ENCODE results near the gene CENPS. TPM values are rescaled to one million over a fixed set of nuclear protein-coding genes. Genes with fewer than 3 reads are reported as not detected.
A peak's percentile ranks its signal among the peaks of the same experiment; 100 is the strongest.

CENPS gene
- total and polyA plus RNA-seq, 2 of the 13 experiments (the other 11 are each of a cell fraction or from before 2014, with no cell fraction given), result 3.3 to 22.0 TPM

DNA sequence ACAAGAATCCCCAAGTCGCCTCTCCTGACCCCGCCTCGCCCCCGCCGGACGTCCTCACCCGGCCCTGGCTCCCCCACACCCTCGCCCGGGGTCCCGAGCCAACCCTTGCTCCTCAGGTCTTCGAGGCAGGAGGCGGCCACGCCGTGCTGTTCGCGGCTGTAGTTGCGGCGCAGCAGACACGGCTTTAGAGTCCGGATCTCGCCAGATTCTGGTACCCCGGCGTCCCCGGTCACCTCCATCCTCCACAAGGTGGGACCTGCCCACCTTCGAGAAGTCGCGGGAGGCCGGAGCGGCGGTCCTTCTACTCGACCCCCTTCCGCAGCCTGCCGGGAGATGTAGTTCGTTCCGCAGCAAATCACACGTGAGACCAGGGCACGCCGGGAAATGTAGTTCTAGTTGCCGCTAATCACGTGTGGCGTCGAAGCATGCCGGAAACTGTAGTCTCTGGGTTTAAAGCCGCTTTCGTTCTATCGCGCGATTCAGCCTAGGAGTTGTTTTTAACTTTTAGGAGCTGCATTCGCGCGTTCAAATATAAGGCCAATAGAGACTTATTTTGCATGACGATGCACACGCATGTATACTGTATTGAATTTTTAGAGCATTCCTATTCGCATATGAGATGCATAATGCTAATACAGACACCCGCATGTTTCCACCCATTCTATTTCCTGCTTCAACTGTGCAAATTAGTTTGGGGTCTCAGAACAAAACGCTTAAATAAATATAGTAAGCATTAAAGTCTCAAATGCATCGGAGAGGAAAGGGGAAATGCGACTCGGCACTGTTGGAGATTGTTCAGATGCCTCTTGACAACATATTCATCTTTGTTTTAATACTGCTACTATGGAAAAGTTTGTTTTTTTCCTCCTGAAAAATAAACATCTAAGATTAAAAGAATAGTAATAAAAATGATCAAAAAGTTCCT, 42.2 kb downstream of the CENPS start, which contains the start of gene DFFA (continued):
- TF ChIP-seq PBX3 (CRISPR knock-in tag; IDR thresholded peaks at IDR 0.05; ENCODE audit: borderline replicate concordance) (no peak), E2F2 (CRISPR knock-in tag; IDR thresholded peaks at IDR 0.05; ENCODE audit: borderline replicate concordance) (peak; percentile 86; the same call in 1 of the 2 replicates), ZKSCAN8 (CRISPR knock-in tag; IDR thresholded peaks at IDR 0.05; ENCODE audit: borderline replicate concordance) (peak; percentile 61; the same call in 1 of the 2 replicates), HMGA1 (CRISPR knock-in tag; conservative IDR thresholded peaks at IDR 0.05) (no peak), SCMH1 (CRISPR knock-in tag; IDR thresholded peaks at IDR 0.05; ENCODE audit: borderline replicate concordance) (no peak), RBAK (CRISPR knock-in tag; IDR thresholded peaks at IDR 0.05) (no peak), ZMAT3 (CRISPR knock-in tag; conservative IDR thresholded peaks at IDR 0.05) (no peak), YEATS4 (CRISPR knock-in tag; IDR thresholded peaks at IDR 0.05; ENCODE audit: borderline replicate concordance) (peak; percentile 53; the same call in 1 of the 2 replicates), MTF2 (CRISPR knock-in tag; IDR thresholded peaks at IDR 0.05; ENCODE audit: borderline replicate concordance) (peak; percentile 92; the same call in 1 of the 2 replicates), THAP7 (CRISPR knock-in tag; IDR thresholded peaks at IDR 0.05) (no peak), ZNF629 (CRISPR knock-in tag; conservative IDR thresholded peaks at IDR 0.05) (no peak), E2F1 (CRISPR knock-in tag; IDR thresholded peaks at IDR 0.05) (peak; percentile 49; the same call in 1 of the 2 replicates), PAX8 (CRISPR knock-in tag; IDR thresholded peaks at IDR 0.05; ENCODE audit: borderline replicate concordance) (no peak), CBFB (CRISPR knock-in tag; IDR thresholded peaks at IDR 0.05) (peak; percentile 85), CCDC6 (CRISPR knock-in tag; IDR thresholded peaks at IDR 0.05) (no peak), ZNF101 (CRISPR knock-in tag; IDR thresholded peaks at IDR 0.05; ENCODE audit: borderline replicate concordance, low read depth) (no peak)
- TF ChIP-seq, protein P1, sequence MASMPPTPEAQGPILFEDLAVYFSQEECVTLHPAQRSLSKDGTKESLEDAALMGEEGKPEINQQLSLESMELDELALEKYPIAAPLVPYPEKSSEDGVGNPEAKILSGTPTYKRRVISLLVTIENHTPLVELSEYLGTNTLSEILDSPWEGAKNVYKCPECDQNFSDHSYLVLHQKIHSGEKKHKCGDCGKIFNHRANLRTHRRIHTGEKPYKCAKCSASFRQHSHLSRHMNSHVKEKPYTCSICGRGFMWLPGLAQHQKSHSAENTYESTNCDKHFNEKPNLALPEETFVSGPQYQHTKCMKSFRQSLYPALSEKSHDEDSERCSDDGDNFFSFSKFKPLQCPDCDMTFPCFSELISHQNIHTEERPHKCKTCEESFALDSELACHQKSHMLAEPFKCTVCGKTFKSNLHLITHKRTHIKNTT (CRISPR knock-in tag; IDR thresholded peaks at IDR 0.05), result no peak
- TF ChIP-seq, protein P2, sequence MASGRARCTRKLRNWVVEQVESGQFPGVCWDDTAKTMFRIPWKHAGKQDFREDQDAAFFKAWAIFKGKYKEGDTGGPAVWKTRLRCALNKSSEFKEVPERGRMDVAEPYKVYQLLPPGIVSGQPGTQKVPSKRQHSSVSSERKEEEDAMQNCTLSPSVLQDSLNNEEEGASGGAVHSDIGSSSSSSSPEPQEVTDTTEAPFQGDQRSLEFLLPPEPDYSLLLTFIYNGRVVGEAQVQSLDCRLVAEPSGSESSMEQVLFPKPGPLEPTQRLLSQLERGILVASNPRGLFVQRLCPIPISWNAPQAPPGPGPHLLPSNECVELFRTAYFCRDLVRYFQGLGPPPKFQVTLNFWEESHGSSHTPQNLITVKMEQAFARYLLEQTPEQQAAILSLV (CRISPR knock-in tag; IDR thresholded peaks at IDR 0.05; ENCODE audit: borderline replicate concordance), result peak; percentile 89
